ENCODE data around the gene EVC. TPM values are rescaled to one million over a fixed set of nuclear protein-coding genes. Genes with fewer than 3 reads are reported as not detected.
"Not testable (repeated sequence)": the region's sequence is repeated elsewhere in the genome, so short reads cannot be mapped to it uniquely, and the experiment has no call there.

The EVC gene
- total RNA-seq, 1 experiment from 2014 or later: 14.3 TPM

GRCh38 chr4:5810151-5810550 lies 99.2 kb downstream of the EVC start:
- DNase-seq: no peak
- 0 out of 2 replicates have a peak, but pooled peaks cover 3% of the 10 kb centered on the region for H3K9me3 ChIP-seq (replicated peaks)
- H3K27ac ChIP-seq: no peak overlapping the region
- no peak overlapping the region for H3K4me3 ChIP-seq
- H3K36me3 ChIP-seq: peaks cover 23% of the 10 kb centered on the region
- no peaks in the 10 kb centered on the region for H3K27me3 ChIP-seq
- H3K4me1 ChIP-seq: peaks cover 2% of the 10 kb centered on the region; the same call in 1 of the 2 replicates

GRCh38 chr4:5810770-5811430 lies 99.9 kb downstream of the EVC start:
- no peaks in the 10 kb centered on the region for H3K27me3 ChIP-seq
- H3K36me3 ChIP-seq: peaks cover 23% of the 10 kb centered on the region
- no peak for DNase-seq
- H3K9me3 ChIP-seq (replicated peaks): 0 out of 2 replicates have a peak, but pooled peaks cover 3% of the 10 kb centered on the region
- peaks cover 2% of the 10 kb centered on the region; the same call in 1 of the 2 replicates for H3K4me1 ChIP-seq
- H3K4me3 ChIP-seq: no peak overlapping the region
- no peak overlapping the region for H3K27ac ChIP-seq

- peaks cover 19% of the 10 kb centered on the region for H3K36me3 ChIP-seq
- not testable (repeated sequence) for H3K27ac ChIP-seq; H3K4me3 ChIP-seq; DNase-seq; H3K27me3 ChIP-seq; H3K4me1 ChIP-seq; H3K9me3 ChIP-seq (replicated peaks)
Observed at GRCh38 chr4:5812057-5812456, 101.1 kb downstream of the EVC start.

GRCh38 chr4:5812506-5813229 lies 101.7 kb downstream of the EVC start:
- no peak overlapping the region for H3K4me3 ChIP-seq
- no peak overlapping the region for H3K27ac ChIP-seq
- peak; percentile 43 to 85 for DNase-seq
- H3K27me3 ChIP-seq: no peaks in the 10 kb centered on the region
- peaks cover 2% of the 10 kb centered on the region; the same call in 1 of the 2 replicates for H3K4me1 ChIP-seq
- 0 out of 2 replicates have a peak, but pooled peaks cover 3% of the 10 kb centered on the region for H3K9me3 ChIP-seq (replicated peaks)
- H3K36me3 ChIP-seq: peaks cover 19% of the 10 kb centered on the region

GRCh38 chr4:5813882-5814255 lies 102.9 kb downstream of the EVC start:
- no peak for DNase-seq
- peaks cover 15% of the 10 kb centered on the region for H3K36me3 ChIP-seq
- no peaks in the 10 kb centered on the region for H3K27me3 ChIP-seq
- H3K4me3 ChIP-seq: no peak overlapping the region
- no peaks in the 10 kb centered on the region for H3K4me1 ChIP-seq
- H3K9me3 ChIP-seq (replicated peaks): 0 out of 2 replicates have a peak, but pooled peaks cover 3% of the 10 kb centered on the region
- no peak overlapping the region for H3K27ac ChIP-seq

GRCh38 chr4:5814421-5814820 lies 103.4 kb downstream of the EVC start:
- DNase-seq: no peak
- Histone ChIP-seq H3K4me3 (no peak overlapping the region), H3K4me1 (no peaks in the 10 kb centered on the region), H3K27ac (no peak overlapping the region), H3K27me3 (no peaks in the 10 kb centered on the region), H3K36me3 (peaks cover 15% of the 10 kb centered on the region), H3K9me3 (replicated peaks) (0 out of 2 replicates have a peak, but pooled peaks cover 3% of the 10 kb centered on the region)

- no peak for DNase-seq
- H3K36me3 ChIP-seq: peaks cover 15% of the 10 kb centered on the region
- no peaks in the 10 kb centered on the region for H3K27me3 ChIP-seq
Observed at GRCh38 chr4:5815641-5816040, 104.6 kb downstream of the EVC start.

GRCh38 chr4:5816101-5816500 lies 105.1 kb downstream of the EVC start:
- DNase-seq: no peak
- Histone ChIP-seq H3K27me3 (no peaks in the 10 kb centered on the region), H3K27ac (no peak overlapping the region), H3K36me3 (peaks cover 15% of the 10 kb centered on the region), H3K4me1 (no peaks in the 10 kb centered on the region), H3K9me3 (replicated peaks) (no peaks in the 10 kb centered on the region), H3K4me3 (no peak overlapping the region)

More at GRCh38 chr4:5815641-5816040, 104.6 kb downstream of the EVC start:
- no peak overlapping the region for H3K4me3 ChIP-seq
- H3K4me1 ChIP-seq: no peaks in the 10 kb centered on the region
- H3K27ac ChIP-seq: no peak overlapping the region
- 0 out of 2 replicates have a peak, but pooled peaks cover 2% of the 10 kb centered on the region for H3K9me3 ChIP-seq (replicated peaks)

- Histone ChIP-seq H3K27me3 (no peaks in the 10 kb centered on the region), H3K27ac (no peak overlapping the region), H3K36me3 (peaks cover 22% of the 10 kb centered on the region), H3K9me3 (replicated peaks) (no peaks in the 10 kb centered on the region), H3K4me3 (no peak overlapping the region), H3K4me1 (no peaks in the 10 kb centered on the region)
- DNase-seq: no peak
Observed at GRCh38 chr4:5816851-5817375, 105.9 kb downstream of the EVC start.

- peak in 1 of 2 experiments; percentile 33 for DNase-seq
- Histone ChIP-seq H3K27ac (no peak overlapping the region), H3K4me3 (no peak overlapping the region), H3K4me1 (no peaks in the 10 kb centered on the region), H3K9me3 (replicated peaks) (no peaks in the 10 kb centered on the region), H3K27me3 (no peaks in the 10 kb centered on the region), H3K36me3 (peaks cover 48% of the 10 kb centered on the region)
Observed at GRCh38 chr4:5821665-5822358, 110.8 kb downstream of the EVC start.

- Histone ChIP-seq H3K4me3 (no peak overlapping the region), H3K4me1 (no peaks in the 10 kb centered on the region), H3K27me3 (no peaks in the 10 kb centered on the region), H3K27ac (no peak overlapping the region), H3K9me3 (replicated peaks) (no peaks in the 10 kb centered on the region), H3K36me3 (peaks cover 48% of the 10 kb centered on the region)
- no peak for DNase-seq
Observed at GRCh38 chr4:5822619-5823018, 111.6 kb downstream of the EVC start.

GRCh38 chr4:5823542-5824211 lies 112.7 kb downstream of the EVC start:
- no peaks in the 10 kb centered on the region for H3K9me3 ChIP-seq (replicated peaks)
- H3K4me3 ChIP-seq: no peak overlapping the region
- peaks cover 48% of the 10 kb centered on the region for H3K36me3 ChIP-seq
- no peaks in the 10 kb centered on the region for H3K27me3 ChIP-seq
- H3K4me1 ChIP-seq: no peaks in the 10 kb centered on the region
- no peak overlapping the region for H3K27ac ChIP-seq
- no peak for DNase-seq

GRCh38 chr4:5824227-5824626 lies 113.2 kb downstream of the EVC start:
- H3K36me3 ChIP-seq: peaks cover 48% of the 10 kb centered on the region
- DNase-seq: no peak

GRCh38 chr4:5824635-5825034 lies 113.6 kb downstream of the EVC start:
- H3K4me3 ChIP-seq: no peak overlapping the region
- no peaks in the 10 kb centered on the region for H3K27me3 ChIP-seq
- no peak overlapping the region for H3K27ac ChIP-seq
- H3K9me3 ChIP-seq (replicated peaks): no peaks in the 10 kb centered on the region
- no peaks in the 10 kb centered on the region for H3K4me1 ChIP-seq
- DNase-seq: peak; percentile 36 to 59
- peaks cover 51% of the 10 kb centered on the region for H3K36me3 ChIP-seq

More at GRCh38 chr4:5824227-5824626, 113.2 kb downstream of the EVC start:
- H3K27ac ChIP-seq: no peak overlapping the region
- no peaks in the 10 kb centered on the region for H3K9me3 ChIP-seq (replicated peaks)
- H3K4me3 ChIP-seq: no peak overlapping the region
- H3K27me3 ChIP-seq: no peaks in the 10 kb centered on the region
- H3K4me1 ChIP-seq: no peaks in the 10 kb centered on the region

Measured in SJCRH30 (cell line).